ENCODE results near the gene PRSS56.

DNA sequence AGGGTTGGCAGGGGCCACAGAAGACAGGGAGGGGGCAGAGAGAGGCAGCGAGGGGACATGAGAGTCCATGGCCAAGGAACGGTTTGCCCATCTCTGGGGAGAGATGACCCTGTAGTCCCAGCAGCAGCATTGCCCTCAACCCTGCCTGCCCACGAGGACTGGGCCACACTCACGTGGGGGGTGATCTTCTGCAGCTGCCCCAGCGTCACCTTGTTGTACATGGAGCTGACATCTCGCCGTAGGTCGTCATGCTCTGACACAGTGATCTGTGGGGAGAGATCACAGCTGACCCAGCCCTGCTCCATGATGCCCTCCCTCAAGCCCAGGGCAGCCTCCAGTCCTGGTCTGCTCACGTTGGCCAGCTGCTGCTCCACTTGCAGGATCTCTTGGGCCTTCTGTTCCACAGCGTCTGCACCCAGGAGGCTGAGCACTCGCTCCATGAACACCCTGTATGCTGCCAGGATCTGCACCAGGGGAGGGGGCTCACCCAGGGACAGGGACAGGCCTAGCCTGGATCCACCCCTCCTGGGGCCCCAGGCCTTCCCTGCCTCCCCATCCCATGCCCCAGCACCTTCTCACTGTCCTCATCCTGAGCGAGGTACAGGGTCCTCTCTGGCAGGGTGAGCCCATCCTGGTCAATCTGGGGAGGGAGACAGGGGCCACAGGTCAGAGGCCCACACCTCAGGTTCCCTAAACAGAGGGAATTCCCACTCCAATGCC, 35.4 kb upstream of the PRSS56 start:
- TF ChIP-seq, protein P1, sequence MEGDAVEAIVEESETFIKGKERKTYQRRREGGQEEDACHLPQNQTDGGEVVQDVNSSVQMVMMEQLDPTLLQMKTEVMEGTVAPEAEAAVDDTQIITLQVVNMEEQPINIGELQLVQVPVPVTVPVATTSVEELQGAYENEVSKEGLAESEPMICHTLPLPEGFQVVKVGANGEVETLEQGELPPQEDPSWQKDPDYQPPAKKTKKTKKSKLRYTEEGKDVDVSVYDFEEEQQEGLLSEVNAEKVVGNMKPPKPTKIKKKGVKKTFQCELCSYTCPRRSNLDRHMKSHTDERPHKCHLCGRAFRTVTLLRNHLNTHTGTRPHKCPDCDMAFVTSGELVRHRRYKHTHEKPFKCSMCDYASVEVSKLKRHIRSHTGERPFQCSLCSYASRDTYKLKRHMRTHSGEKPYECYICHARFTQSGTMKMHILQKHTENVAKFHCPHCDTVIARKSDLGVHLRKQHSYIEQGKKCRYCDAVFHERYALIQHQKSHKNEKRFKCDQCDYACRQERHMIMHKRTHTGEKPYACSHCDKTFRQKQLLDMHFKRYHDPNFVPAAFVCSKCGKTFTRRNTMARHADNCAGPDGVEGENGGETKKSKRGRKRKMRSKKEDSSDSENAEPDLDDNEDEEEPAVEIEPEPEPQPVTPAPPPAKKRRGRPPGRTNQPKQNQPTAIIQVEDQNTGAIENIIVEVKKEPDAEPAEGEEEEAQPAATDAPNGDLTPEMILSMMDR (IDR thresholded peaks at IDR 0.05; ENCODE audit: poor library complexity, severe bottlenecking) = no peak
- TF ChIP-seq SMC3 (conservative IDR thresholded peaks at IDR 0.05; ENCODE audit: poor library complexity) (no peak), POLR2AphosphoS5 (IDR thresholded peaks at IDR 0.05) (no peak), TAF1 (IDR thresholded peaks at IDR 0.05; ENCODE audit: low read depth) (no peak)
